ENCODE measurements around the gene RBM24. TPM values are rescaled to one million over a fixed set of nuclear protein-coding genes. Genes with fewer than 3 reads are reported as not detected.

RBM24 gene
- total RNA-seq, 1 experiment from 2014 or later, result 3.3 TPM

DNA sequence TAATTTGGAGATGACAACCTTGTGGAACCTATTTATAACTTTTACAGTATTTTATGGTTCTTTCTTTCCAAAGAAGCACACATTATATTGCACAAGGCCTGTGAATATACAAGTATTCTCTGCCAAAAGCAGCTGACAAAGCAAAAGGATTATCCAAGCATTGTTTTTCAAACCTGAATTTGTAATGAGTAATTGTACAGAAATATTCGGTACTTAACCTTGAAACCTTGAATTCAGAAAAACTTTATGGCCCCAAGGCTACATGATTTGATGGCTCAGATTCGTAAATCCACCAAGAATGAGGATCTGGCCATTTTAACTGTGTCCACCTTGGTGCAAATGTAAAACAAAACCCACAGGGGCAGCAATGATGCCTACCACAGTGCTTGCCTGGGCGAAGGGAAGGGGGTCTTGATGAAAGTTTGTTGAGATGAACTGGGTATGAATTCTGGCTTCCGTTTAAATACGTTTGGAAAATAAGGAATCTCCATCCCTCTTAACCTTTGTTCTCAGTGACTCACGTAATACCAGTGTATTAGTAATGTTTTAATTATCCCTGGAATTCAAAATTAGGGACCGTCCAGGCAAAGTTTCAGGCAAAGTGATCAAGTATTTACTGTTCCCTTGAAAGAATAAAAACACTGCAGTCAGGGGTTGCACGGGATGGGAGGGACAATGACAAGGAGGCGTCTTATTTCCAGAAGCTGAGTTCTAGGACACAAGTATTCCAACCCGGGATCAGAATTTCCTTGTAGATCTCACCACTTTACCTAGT is 2.7 kb upstream of the RBM24 start (continued):
- TF ChIP-seq, protein P1, sequence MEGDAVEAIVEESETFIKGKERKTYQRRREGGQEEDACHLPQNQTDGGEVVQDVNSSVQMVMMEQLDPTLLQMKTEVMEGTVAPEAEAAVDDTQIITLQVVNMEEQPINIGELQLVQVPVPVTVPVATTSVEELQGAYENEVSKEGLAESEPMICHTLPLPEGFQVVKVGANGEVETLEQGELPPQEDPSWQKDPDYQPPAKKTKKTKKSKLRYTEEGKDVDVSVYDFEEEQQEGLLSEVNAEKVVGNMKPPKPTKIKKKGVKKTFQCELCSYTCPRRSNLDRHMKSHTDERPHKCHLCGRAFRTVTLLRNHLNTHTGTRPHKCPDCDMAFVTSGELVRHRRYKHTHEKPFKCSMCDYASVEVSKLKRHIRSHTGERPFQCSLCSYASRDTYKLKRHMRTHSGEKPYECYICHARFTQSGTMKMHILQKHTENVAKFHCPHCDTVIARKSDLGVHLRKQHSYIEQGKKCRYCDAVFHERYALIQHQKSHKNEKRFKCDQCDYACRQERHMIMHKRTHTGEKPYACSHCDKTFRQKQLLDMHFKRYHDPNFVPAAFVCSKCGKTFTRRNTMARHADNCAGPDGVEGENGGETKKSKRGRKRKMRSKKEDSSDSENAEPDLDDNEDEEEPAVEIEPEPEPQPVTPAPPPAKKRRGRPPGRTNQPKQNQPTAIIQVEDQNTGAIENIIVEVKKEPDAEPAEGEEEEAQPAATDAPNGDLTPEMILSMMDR (IDR thresholded peaks at IDR 0.05 in 2 of 3, conservative IDR thresholded peaks at IDR 0.05 in 1 of 3; ENCODE audit: borderline replicate concordance in 1 of 3, insufficient read depth in 1 of 3, low read depth in 2 of 3, low read length in 2 of 3), result no peak

- no peak overlapping the region for H3K9ac ChIP-seq (ENCODE audit: low read length)
- no peak for ATAC-seq
- no peaks in the 10 kb centered on the region for H3K9me3 ChIP-seq (ENCODE audit: control insufficient read depth in 1 of 2, insufficient read depth in 1 of 2, low read depth in 1 of 2, low read length in 2 of 2)
- H3K4me3 ChIP-seq (replicated peaks in 1 of 2; ENCODE audit: low read depth in 1 of 2, low read length in 2 of 2), result no peak overlapping the region
- H3K27ac ChIP-seq (ENCODE audit: low read depth, low read length), result no peak overlapping the region
- H3K27me3 ChIP-seq (ENCODE audit: insufficient read depth, low read length), result no peaks in the 10 kb centered on the region
- BruUV-seq (replicated peaks), result no TSS peak
- CTCF ChIA-PET, result interaction anchor here (0.6 kb wide), 1 partner anchor 525 kb away, joined by 3 read pairs; no protein-coding TSS in a partner anchor
- no peak overlapping the region for H3K4me2 ChIP-seq (ENCODE audit: low read length)
- H3K36me3 ChIP-seq (ENCODE audit: control insufficient read depth in 1 of 2, insufficient read depth in 2 of 2, low read length in 2 of 2), result no peaks in the 10 kb centered on the region
- RAD21 ChIA-PET (ENCODE audit: low non-redundant PET in 1 of 2, low total read pairs in 2 of 2, uncharacterized antibody in 2 of 2, unreplicated experiment in 2 of 2), result no interaction called here
- H3K9me2 ChIP-seq (ENCODE audit: insufficient read depth), result no peaks in the 10 kb centered on the region
- H2AFZ ChIP-seq (ENCODE audit: low read depth, low read length, poor library complexity, severe bottlenecking), result peak overlapping the region; percentile 89
- POLR2A ChIA-PET, result no interaction called here
- no peaks in the 10 kb centered on the region for H3K79me2 ChIP-seq (ENCODE audit: insufficient read depth, low read length)
- TF ChIP-seq EZH2 (IDR thresholded peaks at IDR 0.05) (no peak), ELF1 (IDR thresholded peaks at IDR 0.05; ENCODE audit: borderline replicate concordance, low read depth) (no peak), ZFX (IDR thresholded peaks at IDR 0.05) (no peak), CEBPB (IDR thresholded peaks at IDR 0.05; ENCODE audit: low read depth) (no peak), SIN3A (IDR thresholded peaks at IDR 0.05; ENCODE audit: low read depth) (no peak), RAD21 (IDR thresholded peaks at IDR 0.05; ENCODE audit: low read depth) (no peak), TCF7L2 (IDR thresholded peaks at IDR 0.05; ENCODE audit: borderline replicate concordance, extremely low read depth, insufficient read depth, insufficient read length) (no peak)
- TF ChIP-seq, protein P1 (IDR thresholded peaks at IDR 0.05 in 2 of 3, conservative IDR thresholded peaks at IDR 0.05 in 1 of 3; ENCODE audit: borderline replicate concordance in 1 of 3, insufficient read depth in 1 of 3, low read depth in 2 of 3, low read length in 2 of 3), result no peak
- TF ChIP-seq, protein P2, sequence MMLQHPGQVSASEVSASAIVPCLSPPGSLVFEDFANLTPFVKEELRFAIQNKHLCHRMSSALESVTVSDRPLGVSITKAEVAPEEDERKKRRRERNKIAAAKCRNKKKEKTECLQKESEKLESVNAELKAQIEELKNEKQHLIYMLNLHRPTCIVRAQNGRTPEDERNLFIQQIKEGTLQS (IDR thresholded peaks at IDR 0.05), result no peak
- TF ChIP-seq, protein P3, sequence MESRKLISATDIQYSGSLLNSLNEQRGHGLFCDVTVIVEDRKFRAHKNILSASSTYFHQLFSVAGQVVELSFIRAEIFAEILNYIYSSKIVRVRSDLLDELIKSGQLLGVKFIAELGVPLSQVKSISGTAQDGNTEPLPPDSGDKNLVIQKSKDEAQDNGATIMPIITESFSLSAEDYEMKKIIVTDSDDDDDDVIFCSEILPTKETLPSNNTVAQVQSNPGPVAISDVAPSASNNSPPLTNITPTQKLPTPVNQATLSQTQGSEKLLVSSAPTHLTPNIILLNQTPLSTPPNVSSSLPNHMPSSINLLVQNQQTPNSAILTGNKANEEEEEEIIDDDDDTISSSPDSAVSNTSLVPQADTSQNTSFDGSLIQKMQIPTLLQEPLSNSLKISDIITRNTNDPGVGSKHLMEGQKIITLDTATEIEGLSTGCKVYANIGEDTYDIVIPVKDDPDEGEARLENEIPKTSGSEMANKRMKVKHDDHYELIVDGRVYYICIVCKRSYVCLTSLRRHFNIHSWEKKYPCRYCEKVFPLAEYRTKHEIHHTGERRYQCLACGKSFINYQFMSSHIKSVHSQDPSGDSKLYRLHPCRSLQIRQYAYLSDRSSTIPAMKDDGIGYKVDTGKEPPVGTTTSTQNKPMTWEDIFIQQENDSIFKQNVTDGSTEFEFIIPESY (IDR thresholded peaks at IDR 0.05; ENCODE audit: extremely low read depth, insufficient replicate concordance, low read length), result no peak
- TF ChIP-seq, protein P4, sequence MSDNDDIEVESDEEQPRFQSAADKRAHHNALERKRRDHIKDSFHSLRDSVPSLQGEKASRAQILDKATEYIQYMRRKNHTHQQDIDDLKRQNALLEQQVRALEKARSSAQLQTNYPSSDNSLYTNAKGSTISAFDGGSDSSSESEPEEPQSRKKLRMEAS (IDR thresholded peaks at IDR 0.05), result no peak
- DNase-seq (ENCODE audit: low read depth, low spot score), result no peak
- H3K4me1 ChIP-seq (ENCODE audit: control insufficient read depth in 1 of 2, insufficient read depth in 2 of 2, low read length in 2 of 2), result peaks cover 13 to 48% of the 10 kb centered on the region in 2 experiments
- intact Hi-C loops (cut with micrococcal nuclease), result no loop called here
- no peaks in the 10 kb centered on the region for H4K20me1 ChIP-seq (ENCODE audit: insufficient read depth)
Measured at GRCh38 chr6:17280138-17280537, 1.0 kb upstream of the RBM24 start.

Data from HCT116 (cell line).